Astrocyte (in vitro differentiated cells and primary cell): ENCODE measurements around the gene NPHP1. TPM values are rescaled to one million over a fixed set of nuclear protein-coding genes. Genes with fewer than 3 reads are reported as not detected.
"Not testable (repeated sequence)": the region's sequence is repeated elsewhere in the genome, so short reads cannot be mapped to it uniquely, and the experiment has no call there.

Experiments used
- DNase-seq: peaks from one replicate; pipeline ENCODE4 v3.0.0-alpha.2; 2010; ENCODE audit warnings: low read depth
- FAIRE-seq: peaks from 2 replicates; lab custom pipeline; 2011; peaks lifted over from hg19 to GRCh38; lab: Jason Lieb, UNC
- H2AFZ ChIP-seq: 2 replicates; pipeline ENCODE4 v1.6.0; 2012; ENCODE audit warnings: low read depth, low read length, inconsistent platforms
- H3K27ac ChIP-seq: 2 replicates; pipeline ENCODE4 v1.5.1; 2011; ENCODE audit warnings: low read depth, low read length, inconsistent platforms
- H3K27me3 ChIP-seq: 2 replicates; pipeline ENCODE4 v1.6.0; 2011; ENCODE audit warnings: low read length, inconsistent platforms; ENCODE audit not compliant: insufficient read depth
- H3K36me3 ChIP-seq: 2 replicates; pipeline ENCODE4 v1.5.1; 2011; ENCODE audit warnings: low read length, inconsistent platforms; ENCODE audit not compliant: insufficient read depth
- H3K4me1 ChIP-seq: 2 replicates; pipeline ENCODE4 v1.5.1; 2011; ENCODE audit warnings: low read length, inconsistent platforms; ENCODE audit not compliant: insufficient read depth
- H3K4me2 ChIP-seq: 2 replicates; pipeline ENCODE4 v1.6.0; 2012; ENCODE audit warnings: low read length, inconsistent platforms
- H3K4me3 ChIP-seq: 2 replicates; pipeline ENCODE4 v1.5.1; 2011; ENCODE audit warnings: low read depth, mild to moderate bottlenecking, low read length, inconsistent platforms; ENCODE audit not compliant: insufficient read depth
- H3K79me2 ChIP-seq: 2 replicates; pipeline ENCODE4 v1.6.0; 2012; ENCODE audit warnings: mild to moderate bottlenecking, low read length, inconsistent platforms; ENCODE audit not compliant: insufficient read depth
- H3K9ac ChIP-seq: 2 replicates; pipeline ENCODE4 v1.6.0; 2012; ENCODE audit warnings: mild to moderate bottlenecking, low read length, inconsistent platforms
- H3K9me3 ChIP-seq: 2 replicates; pipeline ENCODE4 v1.5.1; 2012; ENCODE audit warnings: low read depth, mild to moderate bottlenecking, low read length, inconsistent platforms; ENCODE audit not compliant: insufficient read depth
- H4K20me1 ChIP-seq: 2 replicates; pipeline ENCODE4 v1.6.0; 2012; ENCODE audit warnings: low read length, inconsistent platforms; ENCODE audit not compliant: insufficient read depth
- H3K27ac Mint-ChIP-seq: one replicate; pipeline ENCODE4 v1.8.0; 2021; ENCODE audit warnings: mild to moderate bottlenecking, mixed read lengths; ENCODE audit not compliant: unreplicated experiment
- H3K27me3 Mint-ChIP-seq: one replicate; pipeline ENCODE4 v1.8.0; 2021; ENCODE audit warnings: low read depth, mixed read lengths; ENCODE audit not compliant: unreplicated experiment
- H3K36me3 Mint-ChIP-seq: one replicate; pipeline ENCODE4 v1.8.0; 2021; ENCODE audit warnings: low read depth, mixed read lengths; ENCODE audit not compliant: unreplicated experiment
- H3K4me1 Mint-ChIP-seq: one replicate; pipeline ENCODE4 v1.8.0; 2021; ENCODE audit warnings: low read depth, mixed read lengths; ENCODE audit not compliant: unreplicated experiment
- H3K4me3 Mint-ChIP-seq: one replicate; pipeline ENCODE4 v1.8.0; 2021; ENCODE audit warnings: mild to moderate bottlenecking, moderate library complexity, mixed read lengths; ENCODE audit not compliant: unreplicated experiment
- H3K9me3 Mint-ChIP-seq: one replicate; pipeline ENCODE4 v1.8.0; 2021; ENCODE audit warnings: mild to moderate bottlenecking, mixed read lengths; ENCODE audit not compliant: unreplicated experiment
- EZH2 ChIP-seq: IDR thresholded peaks from 2 replicates; pipeline ENCODE4 v1.6.1; 2012; ENCODE audit warnings: mild to moderate bottlenecking, low read length, inconsistent platforms; ENCODE audit not compliant: insufficient read depth
- total RNA-seq: library from RNA; stranded (reverse); gene quantifications from 2 replicates; pipeline ENCODE4 v1.2.1, GENCODE V29; 2021
- TF ChIP-seq, protein P1 (sequence below): IDR thresholded peaks from 2 replicates; pipeline ENCODE4 v1.5.1; 2011; ENCODE audit warnings: low read depth, mild to moderate bottlenecking, inconsistent platforms, low read length, moderate library complexity; ENCODE audit not compliant: insufficient read depth

The NPHP1 gene
- total RNA-seq, 1 donor from 2014 or later, result 3.3 TPM

DNA sequence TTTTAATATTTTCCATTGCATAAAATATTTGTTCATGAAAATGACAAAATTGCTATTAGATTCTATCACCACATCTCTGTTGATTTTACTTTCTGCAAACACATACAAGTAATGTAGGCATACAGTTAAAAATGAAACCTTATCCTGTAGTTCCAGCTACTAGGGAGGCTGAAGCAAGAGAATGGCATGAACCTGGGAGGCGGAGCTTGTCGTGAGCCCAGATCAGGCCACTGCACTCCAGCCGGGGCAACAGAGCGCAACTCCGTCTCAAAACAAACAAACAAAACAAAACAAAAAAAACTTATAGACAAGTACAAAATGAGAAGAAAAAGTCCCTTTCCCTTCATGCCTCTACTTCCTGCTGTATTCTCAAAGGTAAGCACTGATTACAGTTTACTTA, 29.7 kb upstream of the NPHP1 start:
- H3K27ac ChIP-seq, H3K4me1 ChIP-seq, H3K79me2 ChIP-seq, H3K9me3 Mint-ChIP-seq, H3K4me1 Mint-ChIP-seq, FAIRE-seq, H3K4me3 Mint-ChIP-seq, H3K36me3 Mint-ChIP-seq, H3K27me3 Mint-ChIP-seq, H3K4me3 ChIP-seq, H2AFZ ChIP-seq, H4K20me1 ChIP-seq, H3K9ac ChIP-seq, H3K27me3 ChIP-seq, DNase-seq, H3K27ac Mint-ChIP-seq, H3K36me3 ChIP-seq, H3K4me2 ChIP-seq, H3K9me3 ChIP-seq: not testable (repeated sequence)

DNA sequence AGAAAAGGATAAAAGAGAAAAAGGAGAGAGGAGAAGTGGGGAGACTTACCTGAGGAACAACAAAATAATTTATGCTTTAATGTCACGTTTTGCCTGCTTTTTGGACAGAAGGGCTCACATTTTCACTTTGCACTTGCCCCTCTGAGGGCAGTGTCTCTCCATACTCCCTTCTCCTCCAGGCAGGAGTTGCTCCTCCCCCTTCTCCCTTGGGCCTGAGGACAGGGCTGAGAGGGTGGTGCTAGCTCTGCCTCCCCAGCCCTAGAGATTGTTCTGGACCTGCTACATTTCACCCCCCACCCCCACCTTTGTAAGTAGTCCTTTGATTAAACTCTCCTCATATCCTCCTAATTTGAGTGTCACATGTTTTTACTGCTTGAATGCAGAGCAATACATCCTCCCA, 25.1 kb upstream of the NPHP1 start:
- not testable (repeated sequence) for H3K9me3 ChIP-seq, FAIRE-seq, H3K79me2 ChIP-seq, H3K27ac Mint-ChIP-seq, H3K27ac ChIP-seq, H3K4me1 ChIP-seq, DNase-seq, H3K9ac ChIP-seq, H3K9me3 Mint-ChIP-seq, H3K4me1 Mint-ChIP-seq, H3K4me3 Mint-ChIP-seq, H4K20me1 ChIP-seq, H3K4me3 ChIP-seq, H3K36me3 Mint-ChIP-seq, H3K36me3 ChIP-seq, H2AFZ ChIP-seq, H3K4me2 ChIP-seq, H3K27me3 ChIP-seq
- peaks cover 17% of the 10 kb centered on the region for H3K27me3 Mint-ChIP-seq

DNA sequence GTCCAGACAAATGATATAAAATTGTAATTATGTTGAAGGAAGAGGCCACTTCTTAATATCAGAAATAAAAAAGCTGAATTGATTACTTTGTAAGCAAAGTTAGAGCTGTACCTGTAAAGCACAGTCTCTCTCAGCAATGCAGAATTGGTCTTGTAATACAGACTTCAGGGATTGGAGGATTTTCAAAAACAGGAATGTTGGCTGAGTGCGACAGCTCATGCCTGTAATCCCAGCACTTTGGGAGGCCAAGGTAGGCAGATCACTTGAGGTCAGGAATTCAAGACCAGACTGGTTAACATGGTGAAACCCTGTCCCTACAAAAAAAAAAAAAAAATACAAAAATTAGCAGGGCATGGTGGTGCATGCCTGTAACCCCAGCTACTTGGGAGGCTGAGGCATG, 17.8 kb upstream of the NPHP1 start:
- not testable (repeated sequence) for H3K4me3 ChIP-seq, H3K4me1 ChIP-seq, H4K20me1 ChIP-seq, DNase-seq, H3K9me3 ChIP-seq, H3K79me2 ChIP-seq, H3K27ac ChIP-seq, H3K4me2 ChIP-seq, H3K9ac ChIP-seq, FAIRE-seq, H3K9me3 Mint-ChIP-seq, H3K36me3 ChIP-seq, H3K36me3 Mint-ChIP-seq, H3K4me3 Mint-ChIP-seq, H3K4me1 Mint-ChIP-seq, H2AFZ ChIP-seq, H3K27ac Mint-ChIP-seq
- peaks cover 21% of the 10 kb centered on the region for H3K27me3 ChIP-seq
- H3K27me3 Mint-ChIP-seq, result peaks cover 17% of the 10 kb centered on the region

DNA sequence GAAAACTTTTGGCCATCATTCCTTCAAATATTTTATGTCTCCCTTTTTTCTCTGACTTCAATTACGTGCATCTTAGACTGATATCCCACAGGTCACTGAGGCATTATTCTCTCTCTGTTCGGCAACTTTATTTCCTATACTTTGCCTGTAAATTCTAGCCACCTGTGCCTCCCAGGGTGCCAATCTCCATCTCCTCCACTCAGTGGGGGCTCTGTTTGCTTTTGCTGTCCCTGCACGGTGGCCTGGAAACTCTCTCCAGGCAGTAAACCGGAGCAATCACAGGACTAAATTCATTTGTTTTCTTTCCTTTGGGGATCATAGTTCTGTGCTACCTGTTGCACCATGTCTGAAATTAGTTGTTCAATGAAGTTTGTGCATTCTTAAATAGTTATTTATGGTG, 17.1 kb upstream of the NPHP1 start:
- no peak for DNase-seq
- H3K27me3 ChIP-seq, result peaks cover 20% of the 10 kb centered on the region
- Mint-ChIP-seq H3K36me3 (no peaks in the 10 kb centered on the region), H3K27ac (no peak overlapping the region), H3K4me3 (no peak overlapping the region), H3K9me3 (peaks cover 9% of the 10 kb centered on the region), H3K27me3 (peaks cover 14% of the 10 kb centered on the region), H3K4me1 (peaks cover 7% of the 10 kb centered on the region)
- H3K4me3 ChIP-seq, result no peak overlapping the region
- H3K79me2 ChIP-seq, result no peaks in the 10 kb centered on the region
- no peak for FAIRE-seq
- H3K4me1 ChIP-seq, result peaks cover 5% of the 10 kb centered on the region
- H2AFZ ChIP-seq, result no peak overlapping the region
- no peaks in the 10 kb centered on the region for H3K36me3 ChIP-seq
- H3K9me3 ChIP-seq, result no peaks in the 10 kb centered on the region
- TF ChIP-seq, protein P1, sequence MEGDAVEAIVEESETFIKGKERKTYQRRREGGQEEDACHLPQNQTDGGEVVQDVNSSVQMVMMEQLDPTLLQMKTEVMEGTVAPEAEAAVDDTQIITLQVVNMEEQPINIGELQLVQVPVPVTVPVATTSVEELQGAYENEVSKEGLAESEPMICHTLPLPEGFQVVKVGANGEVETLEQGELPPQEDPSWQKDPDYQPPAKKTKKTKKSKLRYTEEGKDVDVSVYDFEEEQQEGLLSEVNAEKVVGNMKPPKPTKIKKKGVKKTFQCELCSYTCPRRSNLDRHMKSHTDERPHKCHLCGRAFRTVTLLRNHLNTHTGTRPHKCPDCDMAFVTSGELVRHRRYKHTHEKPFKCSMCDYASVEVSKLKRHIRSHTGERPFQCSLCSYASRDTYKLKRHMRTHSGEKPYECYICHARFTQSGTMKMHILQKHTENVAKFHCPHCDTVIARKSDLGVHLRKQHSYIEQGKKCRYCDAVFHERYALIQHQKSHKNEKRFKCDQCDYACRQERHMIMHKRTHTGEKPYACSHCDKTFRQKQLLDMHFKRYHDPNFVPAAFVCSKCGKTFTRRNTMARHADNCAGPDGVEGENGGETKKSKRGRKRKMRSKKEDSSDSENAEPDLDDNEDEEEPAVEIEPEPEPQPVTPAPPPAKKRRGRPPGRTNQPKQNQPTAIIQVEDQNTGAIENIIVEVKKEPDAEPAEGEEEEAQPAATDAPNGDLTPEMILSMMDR, result no peak
- TF ChIP-seq EZH2, result no peak
- no peak overlapping the region for H3K9ac ChIP-seq
- no peak overlapping the region for H3K27ac ChIP-seq
- H3K4me2 ChIP-seq, result no peak overlapping the region
- no peaks in the 10 kb centered on the region for H4K20me1 ChIP-seq
